Thyroid gland (tissue), 4 donors: Measurements from ENCODE around the gene CUL2. TPM values are rescaled to one million over a fixed set of nuclear protein-coding genes. Genes with fewer than 3 reads are reported as not detected.
"Not testable (repeated sequence)": the region's sequence is repeated elsewhere in the genome, so short reads cannot be mapped to it uniquely, and the experiment has no call there.

ENCODE experiments used
- DNase-seq, 2 donors: peaks; one replicate each; pipeline ENCODE4 v3.0.0-alpha.2; 2019
- H3K27ac ChIP-seq, 3 donors: fragments of 200-600 bp; sonication (generic); 1 replicate in 2 of 3; 2 replicates in 1 of 3; pipeline ENCODE4 v1.5.1; 2016 to 2019; ENCODE audit warnings: mild to moderate bottlenecking in 1 of 3, moderate library complexity in 1 of 3
- H3K27me3 ChIP-seq: fragments of 200-600 bp; sonication (generic); one replicate; pipeline ENCODE4 v1.5.1; 2019
- H3K36me3 ChIP-seq, 2 donors: fragments of 200-600 bp; sonication (generic); one replicate each; pipeline ENCODE4 v1.5.1; 2016 to 2019
- H3K4me1 ChIP-seq, 2 donors: fragments of 200-600 bp; sonication (generic); one replicate each; pipeline ENCODE4 v1.5.1; 2017 to 2019
- H3K4me3 ChIP-seq, 3 donors: fragments of 200-600 bp; sonication (generic); replicated peaks in 1 of 3; 1 replicate in 2 of 3; 2 replicates in 1 of 3; pipeline ENCODE4 v1.5.1; 2016; ENCODE audit warnings: mild to moderate bottlenecking in 1 of 3
- H3K9me3 ChIP-seq: fragments of 200-600 bp; sonication (generic); one replicate; pipeline ENCODE4 v1.5.1; 2017
- CTCF ChIP-seq, 6 experiments: fragments of 200-600 bp in 3 of 6; fragments of 450-650 bp in 3 of 6; sonication (generic) in 3 of 6; IDR thresholded peaks; one replicate each; pipeline ENCODE4 v1.5.1; 2016 to 2019; ENCODE audit warnings: antibody characterized with exemption in 6 of 6, mild to moderate bottlenecking in 2 of 6, inconsistent platforms in 1 of 6, moderate library complexity in 1 of 6
- POLR2A ChIP-seq, 2 donors: fragments of 450-650 bp; IDR thresholded peaks; one replicate each; pipeline ENCODE4 v1.6.1; 2017; ENCODE audit warnings: antibody characterized with exemption in 2 of 2, mild to moderate bottlenecking in 2 of 2, moderate library complexity in 1 of 2
- WGBS, 2 donors: methylation state at CpG; one replicate each; pipeline ENCODE4 v1.1.5; 2017; 5-methylcytosine and 5-hydroxymethylcytosine counted together
- intact Hi-C: fragments of 100-400 bp; cut with DNase I; formaldehyde crosslinking; loops from one replicate; pipeline ENCODE4 v1.15.1; 2023
- total RNA-seq, 4 donors: library from RNA; depleted of rRNA; stranded (reverse); fragments of >200 nt; gene quantifications; one replicate each; pipeline ENCODE4 v1.2.3, GENCODE V29; 2016

Gene CUL2
- total RNA-seq, 4 donors from 2014 or later, result 16.5 to 19.0 (median 18.2) TPM

DNA sequence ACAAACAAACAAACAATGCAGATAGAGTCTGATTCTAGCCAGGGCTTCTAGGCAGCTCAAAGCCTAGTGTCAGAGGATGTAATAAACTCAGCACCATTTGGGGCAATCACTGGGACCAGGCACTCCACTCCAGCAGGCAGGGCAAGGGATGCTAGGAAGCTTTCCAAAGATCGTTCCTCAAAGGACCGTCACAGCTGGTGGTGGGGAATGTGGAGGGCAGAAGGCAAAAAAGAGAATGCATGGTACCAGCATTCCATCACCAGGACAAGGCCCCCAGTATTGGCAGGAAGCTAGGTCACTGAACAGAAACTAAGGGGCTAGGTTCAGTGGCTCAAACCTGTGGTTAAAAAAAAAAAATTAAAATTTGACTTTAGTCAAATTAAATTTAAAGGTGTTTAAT lies 94.2 kb downstream of the CUL2 start:
- H3K9me3 ChIP-seq, result no peaks in the 10 kb centered on the region
- H3K36me3 ChIP-seq, result no peaks in the 10 kb centered on the region
- no peak overlapping the region for H3K4me3 ChIP-seq
- intact Hi-C loops, result no loop called here
- TF ChIP-seq POLR2A (IDR thresholded peaks at IDR 0.05) (no peak), CTCF (IDR thresholded peaks at IDR 0.05) (no peak)
- 65 to 81% methylated on average over 2 of the region's 2 CpGs for WGBS, 2 donors
- DNase-seq, result no peak
- H3K27me3 ChIP-seq, result no peaks in the 10 kb centered on the region
- H3K27ac ChIP-seq, result no peak overlapping the region
- peaks cover 4 to 8% of the 10 kb centered on the region in 2 donors for H3K4me1 ChIP-seq

- H3K27ac ChIP-seq, result no peak overlapping the region
- no peak overlapping the region for H3K4me3 ChIP-seq
- no peaks in the 10 kb centered on the region for H3K36me3 ChIP-seq
- TF ChIP-seq POLR2A (IDR thresholded peaks at IDR 0.05) (no peak), CTCF (IDR thresholded peaks at IDR 0.05) (peak; percentile 38 to 82 (median 74))
- peak; percentile 60 to 70 for DNase-seq
- peaks cover 4 to 8% of the 10 kb centered on the region in 2 donors for H3K4me1 ChIP-seq
- H3K27me3 ChIP-seq, result no peaks in the 10 kb centered on the region
- H3K9me3 ChIP-seq, result no peaks in the 10 kb centered on the region
- 21 to 22% methylated on average over 7 of the region's 7 CpGs for WGBS, 2 donors
- intact Hi-C loops, result no loop called here
Observed at GRCh38 chr10:34994565-34995142, 95.5 kb downstream of the CUL2 start.

DNA sequence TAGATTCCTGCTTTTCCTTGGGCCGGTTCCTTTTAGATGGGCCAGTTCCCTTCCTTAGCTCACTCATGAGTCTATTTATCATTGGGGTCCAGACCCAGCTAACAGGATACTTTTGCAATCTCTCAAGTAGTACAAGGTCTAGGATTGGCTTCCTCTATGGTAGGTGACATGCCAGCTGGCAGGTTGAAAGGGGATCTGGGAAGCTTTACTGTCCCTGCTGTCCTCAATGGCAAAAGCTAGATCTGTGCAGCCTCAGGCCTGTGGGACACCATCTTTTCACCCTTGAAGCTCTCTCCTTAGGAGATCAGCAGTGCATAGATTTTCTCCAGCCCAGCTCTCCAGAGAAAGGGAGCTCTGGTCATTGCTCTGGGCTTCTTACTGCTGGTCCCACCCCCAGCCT lies 96.4 kb downstream of the CUL2 start:
- Histone ChIP-seq H3K9me3 (no peaks in the 10 kb centered on the region), H3K27me3 (no peaks in the 10 kb centered on the region), H3K4me3 (no peak overlapping the region), H3K27ac (no peak overlapping the region), H3K4me1 (peaks cover 4 to 8% of the 10 kb centered on the region in 2 donors), H3K36me3 (no peaks in the 10 kb centered on the region)
- DNase-seq, result no peak
- TF ChIP-seq CTCF (IDR thresholded peaks at IDR 0.05) (no peak), POLR2A (IDR thresholded peaks at IDR 0.05) (no peak)
- intact Hi-C loops, result no loop called here
- 98% methylated on average over 1 of the region's 1 CpG for WGBS, 2 donors

GRCh38 chr10:34991117-34991516 lies 99.0 kb downstream of the CUL2 start:
- intact Hi-C loops, result not testable (repeated sequence)

GRCh38 chr10:34988397-34989067 lies 101.6 kb downstream of the CUL2 start:
- no peak for DNase-seq
- Histone ChIP-seq H3K4me1 (no peaks in the 10 kb centered on the region), H3K36me3 (no peaks in the 10 kb centered on the region), H3K27me3 (no peaks in the 10 kb centered on the region), H3K4me3 (no peak overlapping the region), H3K27ac (no peak overlapping the region), H3K9me3 (no peaks in the 10 kb centered on the region)
- TF ChIP-seq POLR2A (IDR thresholded peaks at IDR 0.05) (no peak), CTCF (IDR thresholded peaks at IDR 0.05) (no peak)
- 93 to 99% methylated on average over 8 of the region's 8 CpGs for WGBS, 2 donors
- intact Hi-C loops, result no loop called here

More at GRCh38 chr10:34991117-34991516, 99.0 kb downstream of the CUL2 start:
- DNase-seq, H3K36me3 ChIP-seq, H3K4me1 ChIP-seq, H3K27ac ChIP-seq, H3K9me3 ChIP-seq, H3K4me3 ChIP-seq, H3K27me3 ChIP-seq: not testable (repeated sequence)
- WGBS, 2 donors, result 100% methylated on average over 1 of the region's 1 CpG
